Thyroid gland (tissue), 4 donors: ENCODE results near the gene PREX1. TPM values are rescaled to one million over a fixed set of nuclear protein-coding genes. Genes with fewer than 3 reads are reported as not detected.

Source experiments
- DNase-seq, 2 donors: peaks; one replicate each; pipeline ENCODE4 v3.0.0-alpha.2; 2019
- H3K27ac ChIP-seq, 3 donors: fragments of 200-600 bp; sonication (generic); 1 replicate in 2 of 3; 2 replicates in 1 of 3; pipeline ENCODE4 v1.5.1; 2016 to 2019; ENCODE audit warnings: mild to moderate bottlenecking in 1 of 3, moderate library complexity in 1 of 3
- H3K27me3 ChIP-seq: fragments of 200-600 bp; sonication (generic); one replicate; pipeline ENCODE4 v1.5.1; 2019
- H3K36me3 ChIP-seq, 2 donors: fragments of 200-600 bp; sonication (generic); one replicate each; pipeline ENCODE4 v1.5.1; 2016 to 2019
- H3K4me1 ChIP-seq, 2 donors: fragments of 200-600 bp; sonication (generic); one replicate each; pipeline ENCODE4 v1.5.1; 2017 to 2019
- H3K4me3 ChIP-seq, 3 donors: fragments of 200-600 bp; sonication (generic); replicated peaks in 1 of 3; 1 replicate in 2 of 3; 2 replicates in 1 of 3; pipeline ENCODE4 v1.5.1; 2016; ENCODE audit warnings: mild to moderate bottlenecking in 1 of 3
- H3K9me3 ChIP-seq: fragments of 200-600 bp; sonication (generic); one replicate; pipeline ENCODE4 v1.5.1; 2017
- CTCF ChIP-seq, 6 experiments: fragments of 200-600 bp in 3 of 6; fragments of 450-650 bp in 3 of 6; sonication (generic) in 3 of 6; IDR thresholded peaks; one replicate each; pipeline ENCODE4 v1.5.1; 2016 to 2019; ENCODE audit warnings: antibody characterized with exemption in 6 of 6, mild to moderate bottlenecking in 2 of 6, inconsistent platforms in 1 of 6, moderate library complexity in 1 of 6
- POLR2A ChIP-seq, 2 donors: fragments of 450-650 bp; IDR thresholded peaks; one replicate each; pipeline ENCODE4 v1.6.1; 2017; ENCODE audit warnings: antibody characterized with exemption in 2 of 2, mild to moderate bottlenecking in 2 of 2, moderate library complexity in 1 of 2
- WGBS, 2 donors: methylation state at CpG; one replicate each; pipeline ENCODE4 v1.1.5; 2017; 5-methylcytosine and 5-hydroxymethylcytosine counted together
- intact Hi-C: fragments of 100-400 bp; cut with DNase I; formaldehyde crosslinking; loops from one replicate; pipeline ENCODE4 v1.15.1; 2023
- total RNA-seq, 4 donors: library from RNA; depleted of rRNA; stranded (reverse); fragments of >200 nt; gene quantifications; one replicate each; pipeline ENCODE4 v1.2.3, GENCODE V29; 2016

Gene PREX1
- total RNA-seq, 4 donors from 2014 or later = 10.2 to 42.7 (median 18.7) TPM

GRCh38 chr20:48597521-48598302, 230.1 kb downstream of the PREX1 start:
- intact Hi-C loops = no loop called here
- no peak for DNase-seq
- Histone ChIP-seq H3K36me3 (no peaks in the 10 kb centered on the region), H3K27ac (no peak overlapping the region), H3K4me1 (no peaks in the 10 kb centered on the region), H3K9me3 (no peaks in the 10 kb centered on the region), H3K27me3 (no peaks in the 10 kb centered on the region), H3K4me3 (no peak overlapping the region)
- WGBS, 2 donors = 67 to 68% methylated on average over 12 of the region's 12 CpGs
- no peak for TF ChIP-seq POLR2A (IDR thresholded peaks at IDR 0.05)
- no peak for TF ChIP-seq CTCF (IDR thresholded peaks at IDR 0.05)

DNA sequence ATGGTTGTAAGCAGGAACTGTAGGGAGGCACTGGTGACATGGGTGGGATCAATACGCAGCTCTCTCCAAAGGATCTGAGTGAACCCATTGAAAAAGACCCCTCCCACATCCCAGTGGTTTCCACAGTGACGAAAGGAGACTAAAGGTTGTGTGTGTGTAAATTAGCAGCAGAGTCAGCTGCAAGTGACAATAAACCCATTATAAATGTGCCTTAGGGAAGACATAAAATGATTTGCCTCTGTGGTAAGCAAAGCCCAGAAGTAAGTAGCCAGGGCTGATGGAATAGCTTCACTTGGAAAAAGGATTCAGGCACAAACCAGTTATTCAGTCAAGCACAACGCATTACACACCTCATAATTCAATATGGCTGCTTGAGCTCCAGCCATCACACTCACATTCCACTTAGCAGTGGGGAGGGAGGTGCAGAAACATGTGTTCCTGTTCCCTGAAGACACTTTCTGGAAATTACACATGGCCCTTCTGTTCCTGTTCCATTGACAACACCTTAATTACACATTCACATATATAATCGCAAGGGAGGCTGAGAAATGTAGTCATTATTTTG, 231.4 kb downstream of the PREX1 start:
- WGBS, 2 donors = 95 to 96% methylated on average over 4 of the region's 4 CpGs
- Histone ChIP-seq H3K4me1 (no peaks in the 10 kb centered on the region), H3K27me3 (no peaks in the 10 kb centered on the region), H3K36me3 (no peaks in the 10 kb centered on the region), H3K27ac (no peak overlapping the region), H3K4me3 (no peak overlapping the region), H3K9me3 (no peaks in the 10 kb centered on the region)
- TF ChIP-seq CTCF (IDR thresholded peaks at IDR 0.05) = no peak
- TF ChIP-seq POLR2A (IDR thresholded peaks at IDR 0.05) = no peak
- intact Hi-C loops = no loop called here
- DNase-seq = no peak

- no peaks in the 10 kb centered on the region for H3K27me3 ChIP-seq
- TF ChIP-seq POLR2A (IDR thresholded peaks at IDR 0.05) (no peak), CTCF (IDR thresholded peaks at IDR 0.05) (no peak)
- intact Hi-C loops = no loop called here
- no peaks in the 10 kb centered on the region for H3K36me3 ChIP-seq
- 77 to 78% methylated on average over 10 of the region's 10 CpGs for WGBS, 2 donors
- no peaks in the 10 kb centered on the region for H3K9me3 ChIP-seq
- no peak for DNase-seq
- no peaks in the 10 kb centered on the region for H3K4me1 ChIP-seq
- H3K27ac ChIP-seq = no peak overlapping the region
- H3K4me3 ChIP-seq = no peak overlapping the region
Observed at GRCh38 chr20:48595495-48596333, 232.1 kb downstream of the PREX1 start.

- WGBS, 2 donors = 86 to 87% methylated on average over 3 of the region's 3 CpGs
- intact Hi-C loops = no loop called here
Observed at GRCh38 chr20:48594533-48594932, 233.3 kb downstream of the PREX1 start.

More at GRCh38 chr20:48594533-48594932, 233.3 kb downstream of the PREX1 start:
- no peak for DNase-seq
- no peaks in the 10 kb centered on the region for H3K4me1 ChIP-seq
- H3K4me3 ChIP-seq = no peak overlapping the region
- TF ChIP-seq CTCF (IDR thresholded peaks at IDR 0.05) (no peak), POLR2A (IDR thresholded peaks at IDR 0.05) (no peak)
- no peak overlapping the region for H3K27ac ChIP-seq
- H3K36me3 ChIP-seq = no peaks in the 10 kb centered on the region
- no peaks in the 10 kb centered on the region for H3K9me3 ChIP-seq
- H3K27me3 ChIP-seq = no peaks in the 10 kb centered on the region
